Endothelial cell of umbilical vein (primary cell): ENCODE data around the gene CNDP2. TPM values are rescaled to one million over a fixed set of nuclear protein-coding genes. Genes with fewer than 3 reads are reported as not detected.

Experiments
- BruUV-seq: library from RNA; stranded (reverse); fragments of 400-500 nt; replicated peaks from 2 replicates; lab custom pipeline; 2021; lab: Mats Ljungman, UMichigan
- CTCF ChIA-PET: fragments of 300-600, 350-600 bp; sonication (Branson Sonifier 250); formaldehyde crosslinking; loops from one replicate; lab custom pipeline; 2021; ENCODE audit warnings: antibody characterized with exemption, inconsistent platforms; lab: Charles Lee
- POLR2A ChIA-PET: fragments of 300-600, 350-600 bp; sonication (Branson Sonifier 250); formaldehyde crosslinking; loops from one replicate; lab custom pipeline; 2021; ENCODE audit warnings: antibody characterized with exemption, inconsistent platforms; lab: Charles Lee
- DNase-seq: peaks from one replicate; pipeline ENCODE4 v3.0.0-alpha.2; 2011; ENCODE audit warnings: low read depth, low spot score
- FAIRE-seq: peaks from 2 replicates; lab custom pipeline; 2011; peaks lifted over from hg19 to GRCh38; lab: Jason Lieb, UNC
- H2AFZ ChIP-seq: 2 replicates; pipeline ENCODE4 v1.6.0; 2012; ENCODE audit warnings: low read depth, low read length, control low read depth, inconsistent platforms
- H3K27ac ChIP-seq: 2 replicates; pipeline ENCODE4 v1.5.1; 2011; ENCODE audit warnings: low read depth, mild to moderate bottlenecking, control low read depth, low read length, moderate library complexity; ENCODE audit not compliant: insufficient read depth
- H3K27me3 ChIP-seq, 2 experiments: 2 replicates each; pipeline versions ENCODE4 v1.6.0 to v1.6.1; 2011; ENCODE audit warnings: low read length in 2 of 2, mixed read lengths in 1 of 2; ENCODE audit not compliant: control insufficient read depth in 2 of 2, insufficient read depth in 2 of 2
- H3K36me3 ChIP-seq, 2 experiments: 2 replicates in 1 of 2; 3 replicates in 1 of 2; pipeline ENCODE4 v1.5.1; 2011; ENCODE audit warnings: low read length in 2 of 2, mild to moderate bottlenecking in 1 of 2, moderate library complexity in 1 of 2; ENCODE audit not compliant: control insufficient read depth in 2 of 2, insufficient read depth in 2 of 2; ENCODE audit errors: extremely low read depth in 1 of 2
- H3K4me1 ChIP-seq: 3 replicates; pipeline ENCODE4 v1.5.1; 2011; ENCODE audit warnings: mild to moderate bottlenecking, low read length; ENCODE audit not compliant: control insufficient read depth, insufficient read depth; ENCODE audit errors: extremely low read depth
- H3K4me2 ChIP-seq: 2 replicates; pipeline ENCODE4 v1.6.1; 2011; ENCODE audit warnings: low read length, control low read depth, mixed read lengths; ENCODE audit not compliant: insufficient read depth
- H3K4me3 ChIP-seq, 3 experiments: fragments of 200-600 bp in 1 of 3; sonication (generic), shearing (Covaris generic) in 1 of 3; replicated peaks in 1 of 3; 2 replicates each; pipeline ENCODE4 v1.5.1; 2011 to 2016; ENCODE audit warnings: control low read depth in 3 of 3, low read length in 3 of 3, mild to moderate bottlenecking in 2 of 3, inconsistent platforms in 1 of 3, low read depth in 1 of 3, moderate library complexity in 1 of 3; ENCODE audit not compliant: insufficient read depth in 1 of 3
- H3K79me2 ChIP-seq: 2 replicates; pipeline ENCODE4 v1.6.0; 2012; ENCODE audit warnings: low read length, inconsistent platforms; ENCODE audit not compliant: control insufficient read depth, insufficient read depth
- H3K9ac ChIP-seq: replicated peaks from 2 replicates; pipeline ENCODE3; 2011; ENCODE audit warnings: low read length, control low read depth; ENCODE audit not compliant: insufficient read depth; ENCODE audit errors: extremely low read depth
- H3K9me1 ChIP-seq: replicated peaks from 3 replicates; pipeline ENCODE4 v1.6.0; 2011; ENCODE audit warnings: mild to moderate bottlenecking, low read length; ENCODE audit not compliant: control insufficient read depth, insufficient read depth; ENCODE audit errors: extremely low read depth
- H3K9me3 ChIP-seq: replicated peaks from 2 replicates; pipeline ENCODE4 v1.5.1; 2012; ENCODE audit warnings: low read length, inconsistent platforms; ENCODE audit not compliant: control insufficient read depth, insufficient read depth
- H4K20me1 ChIP-seq: replicated peaks from 2 replicates; pipeline ENCODE3; 2011; ENCODE audit warnings: mild to moderate bottlenecking, low read length; ENCODE audit not compliant: control insufficient read depth, insufficient read depth; ENCODE audit errors: extremely low read depth
- CTCF ChIP-seq, 2 donors: IDR thresholded peaks; 1 replicate in 1 of 2; 2 replicates in 1 of 2; pipeline ENCODE4 v1.5.1; 2011; ENCODE audit warnings: low read length in 2 of 2, mild to moderate bottlenecking in 2 of 2, moderate library complexity in 2 of 2, control low read depth in 1 of 2, inconsistent platforms in 1 of 2, low read depth in 1 of 2; ENCODE audit not compliant: insufficient read depth in 1 of 2; ENCODE audit errors: extremely low read depth in 1 of 2
- EZH2 ChIP-seq: IDR thresholded peaks from 2 replicates; pipeline ENCODE4 v1.6.1; 2012; ENCODE audit warnings: borderline replicate concordance, low read depth, mild to moderate bottlenecking, moderate library complexity, low read length, inconsistent platforms; ENCODE audit not compliant: severe bottlenecking
- FOS ChIP-seq: IDR thresholded peaks from 2 replicates; pipeline ENCODE4 v1.6.1; 2011; ENCODE audit warnings: mild to moderate bottlenecking, low read length, moderate library complexity, borderline replicate concordance; ENCODE audit not compliant: insufficient read depth
- GATA2 ChIP-seq: IDR thresholded peaks from 2 replicates; pipeline ENCODE4 v1.7.0; 2011; ENCODE audit warnings: low read depth, mild to moderate bottlenecking, moderate library complexity, mixed read lengths, low read length; ENCODE audit not compliant: insufficient read length, insufficient read depth
- JUN ChIP-seq: IDR thresholded peaks from 2 replicates; pipeline ENCODE4 v1.6.1; 2011; ENCODE audit warnings: borderline replicate concordance, low read depth; ENCODE audit not compliant: insufficient read length, insufficient read depth
- MAX ChIP-seq: IDR thresholded peaks from 2 replicates; pipeline ENCODE4 v1.6.1; 2011; ENCODE audit not compliant: insufficient read depth, insufficient read length
- MYC ChIP-seq: IDR thresholded peaks from one replicate; pipeline ENCODE4 v1.6.1; 2011; ENCODE audit warnings: mild to moderate bottlenecking, low read depth, low read length
- POLR2A ChIP-seq: IDR thresholded peaks from 2 replicates; pipeline ENCODE4 v1.6.1; 2012; ENCODE audit warnings: low read depth, mild to moderate bottlenecking, control low read depth, low read length
- POLR2AphosphoS5 ChIP-seq: IDR thresholded peaks from 2 replicates; pipeline ENCODE4 v1.6.1; 2012; ENCODE audit warnings: low read depth, mild to moderate bottlenecking, control low read depth, low read length, moderate library complexity; ENCODE audit not compliant: insufficient read depth
- dilution Hi-C: fragments of 300-500 bp; cut with MboI; formaldehyde crosslinking; loops from one replicate; pipeline ENCODE4 v1.15.0; 2019; ENCODE audit warnings: low sequenced_read_pairs; ENCODE audit not compliant: extremely low pct_ligation_motif_present
- intact Hi-C: fragments of 100-400 bp; cut with micrococcal nuclease; formaldehyde crosslinking; loops from one replicate; pipeline ENCODE4 v1.10.0; 2022
- polyA plus RNA-seq, 4 experiments: library from polyadenylated mRNA; depleted of rRNA in 3 of 4; stranded (reverse) in 3 of 4; unstranded in 1 of 4; fragments of >200 nt; gene quantifications; 2 replicates each; pipeline versions ENCODE4 v1.2.1 to v1.2.3, GENCODE V29; 2011 to 2012; ENCODE audit warnings: missing spikeins in 1 of 4
- total RNA-seq: library from RNA; stranded (reverse); gene quantifications from 2 replicates; pipeline ENCODE4 v1.2.3, GENCODE V29; 2021

CNDP2 gene
- total and polyA plus RNA-seq, 2 donors (not counting 3 experiments of a cell fraction or from before 2014, with no cell fraction given) = 52.9 to 123 TPM

- Histone ChIP-seq H3K4me1 (no peaks in the 10 kb centered on the region), H3K9ac (no peak overlapping the region), H3K36me3 (peaks cover 2 to 31% of the 10 kb centered on the region in 2 experiments), H3K27ac (no peak overlapping the region), H3K9me3 (no peaks in the 10 kb centered on the region), H3K4me3 (no peak overlapping the region), H3K27me3 (no peaks in the 10 kb centered on the region), H4K20me1 (no peaks in the 10 kb centered on the region), H3K79me2 (no peaks in the 10 kb centered on the region), H3K9me1 (no peaks in the 10 kb centered on the region), H3K4me2 (no peak overlapping the region), H2AFZ (no peak overlapping the region)
- ChIA-PET CTCF (no interaction called here), POLR2A (no interaction called here)
- DNase-seq (no peak), FAIRE-seq (no peak)
- intact Hi-C loops (no loop called here), dilution Hi-C loops (no loop called here)
- TSS peak; percentile 82 for BruUV-seq
- TF ChIP-seq JUN (no peak), MAX (no peak), CTCF (IDR thresholded peaks at IDR 0.05; ENCODE audit: extremely low read depth in 1 of 2, insufficient read depth in 1 of 2, low read depth in 1 of 2, low read length in 2 of 2) (no peak), POLR2A (no peak), MYC (no peak), POLR2AphosphoS5 (no peak), FOS (no peak), GATA2 (no peak), EZH2 (no peak)
These were observed 24.1 kb downstream of the CNDP2 start for GRCh38 chr18:74520096-74520833.
